Mucosa of descending colon (tissue), 3 donors: ENCODE measurements around the gene DNAJC11. TPM values are rescaled to one million over a fixed set of nuclear protein-coding genes. Genes with fewer than 3 reads are reported as not detected.
"Not testable (repeated sequence)": the region's sequence is repeated elsewhere in the genome, so short reads cannot be mapped to it uniquely, and the experiment has no call there.

Experiments
- ATAC-seq: fragments of 200-7000 bp; cut with Tn5 transposase; one replicate; pipeline ENCODE4 v1.9.1; 2020; ENCODE audit warnings: mild to moderate bottlenecking, moderate library complexity
- DNase-seq, 3 donors: peaks; one replicate each; pipeline ENCODE4 v3.0.0-alpha.2; 2020
- H3K36me3 ChIP-seq: fragments of 200-600 bp; one replicate; pipeline ENCODE4 v1.8.0; 2021; ENCODE audit warnings: low read depth, mild to moderate bottlenecking
- H3K4me1 ChIP-seq: fragments of 200-600 bp; one replicate; pipeline ENCODE4 v1.8.0; 2021; ENCODE audit warnings: low read depth, mild to moderate bottlenecking
- H3K4me3 ChIP-seq: fragments of 200-600 bp; one replicate; pipeline ENCODE4 v1.8.0; 2021; ENCODE audit warnings: mild to moderate bottlenecking
- H3K9me3 ChIP-seq: fragments of 200-600 bp; one replicate; pipeline ENCODE4 v1.8.0; 2021; ENCODE audit warnings: mild to moderate bottlenecking
- CTCF ChIP-seq: fragments of 200-600 bp; IDR thresholded peaks from one replicate; pipeline ENCODE4 v1.8.0; 2022; ENCODE audit warnings: antibody characterized with exemption, mild to moderate bottlenecking
- intact Hi-C, 2 donors: fragments of 100-400 bp; cut with DNase I in 1 of 2; cut with micrococcal nuclease in 1 of 2; formaldehyde crosslinking; loops; one replicate each; pipeline versions ENCODE4 v1.11.0 to v1.11.1; 2022; cut with DNase I, micrococcal nuclease
- total RNA-seq, 3 donors: library from RNA; stranded (reverse); fragmentation: NEBNext Ultra II Directional in 2 of 3; extraction: Animal tissue kit (Norgen Biotek cat#: 25700) in 2 of 3; gene quantifications; one replicate each; pipeline versions ENCODE4 v1.2.1 to v1.2.4, GENCODE V29; 2021 to 2023
- donor health status: DM: no; HTN: no; CAD: no; lungs with moderate emphysema.
- donor health status: DM: no; HTN: no; CAD: no.
- donor health status: DM: no; HTN: yes; CAD: no.

The DNAJC11 gene
- total RNA-seq, 3 donors from 2014 or later: 71.1 to 89.0 (median 78.9) TPM

- no peak for TF ChIP-seq CTCF
- H3K4me3 ChIP-seq: no peak overlapping the region
- peaks cover 21% of the 10 kb centered on the region for H3K4me1 ChIP-seq
- no peaks in the 10 kb centered on the region for H3K36me3 ChIP-seq
- DNase-seq: no peak
- intact Hi-C loops: no loop called here
- no peaks in the 10 kb centered on the region for H3K9me3 ChIP-seq
- ATAC-seq: no peak
Measured at GRCh38 chr1:6704746-6705145, 3.1 kb upstream of the DNAJC11 start.

GRCh38 chr1:6703016-6703415 lies 1.4 kb upstream of the DNAJC11 start:
- intact Hi-C loops: no loop called here
- Histone ChIP-seq H3K9me3 (no peaks in the 10 kb centered on the region), H3K36me3 (no peaks in the 10 kb centered on the region), H3K4me3 (no peak overlapping the region), H3K4me1 (peaks cover 31% of the 10 kb centered on the region)
- no peak for DNase-seq
- ATAC-seq: no peak
- TF ChIP-seq CTCF: no peak

- Histone ChIP-seq H3K36me3 (no peaks in the 10 kb centered on the region), H3K4me1 (peaks cover 21% of the 10 kb centered on the region), H3K4me3 (peak overlapping the region; percentile 99), H3K9me3 (no peaks in the 10 kb centered on the region)
- intact Hi-C loops: no loop called here
- peak; percentile 16 for ATAC-seq
- DNase-seq: no peak
- TF ChIP-seq CTCF: no peak
Measured at GRCh38 chr1:6700853-6701436, 671 bp downstream of the DNAJC11 start.

GRCh38 chr1:6699915-6700314 lies 1.7 kb downstream of the DNAJC11 start:
- peak in 1 of 3 donors; percentile 52 for DNase-seq
- H3K4me1 ChIP-seq: peaks cover 21% of the 10 kb centered on the region
- H3K36me3 ChIP-seq, intact Hi-C loops, H3K9me3 ChIP-seq, H3K4me3 ChIP-seq: not testable (repeated sequence)
- peak; percentile 36 for ATAC-seq

GRCh38 chr1:6695868-6696267 lies 5.7 kb downstream of the DNAJC11 start:
- DNase-seq (no peak), ATAC-seq (no peak)
- Histone ChIP-seq H3K36me3 (no peaks in the 10 kb centered on the region), H3K9me3 (no peaks in the 10 kb centered on the region), H3K4me1 (peaks cover 20% of the 10 kb centered on the region), H3K4me3 (no peak overlapping the region)
- intact Hi-C loops: no loop called here
- TF ChIP-seq CTCF: no peak

- ATAC-seq (no peak), DNase-seq (no peak)
- H3K36me3 ChIP-seq: no peaks in the 10 kb centered on the region
- intact Hi-C loops: no loop called here
- peaks cover 4% of the 10 kb centered on the region for H3K4me1 ChIP-seq
- H3K9me3 ChIP-seq: no peaks in the 10 kb centered on the region
- TF ChIP-seq CTCF: no peak
- no peak overlapping the region for H3K4me3 ChIP-seq
Measured at GRCh38 chr1:6694121-6694713, 7.4 kb downstream of the DNAJC11 start.
